ENCODE results near the gene PRLH.

DNA sequence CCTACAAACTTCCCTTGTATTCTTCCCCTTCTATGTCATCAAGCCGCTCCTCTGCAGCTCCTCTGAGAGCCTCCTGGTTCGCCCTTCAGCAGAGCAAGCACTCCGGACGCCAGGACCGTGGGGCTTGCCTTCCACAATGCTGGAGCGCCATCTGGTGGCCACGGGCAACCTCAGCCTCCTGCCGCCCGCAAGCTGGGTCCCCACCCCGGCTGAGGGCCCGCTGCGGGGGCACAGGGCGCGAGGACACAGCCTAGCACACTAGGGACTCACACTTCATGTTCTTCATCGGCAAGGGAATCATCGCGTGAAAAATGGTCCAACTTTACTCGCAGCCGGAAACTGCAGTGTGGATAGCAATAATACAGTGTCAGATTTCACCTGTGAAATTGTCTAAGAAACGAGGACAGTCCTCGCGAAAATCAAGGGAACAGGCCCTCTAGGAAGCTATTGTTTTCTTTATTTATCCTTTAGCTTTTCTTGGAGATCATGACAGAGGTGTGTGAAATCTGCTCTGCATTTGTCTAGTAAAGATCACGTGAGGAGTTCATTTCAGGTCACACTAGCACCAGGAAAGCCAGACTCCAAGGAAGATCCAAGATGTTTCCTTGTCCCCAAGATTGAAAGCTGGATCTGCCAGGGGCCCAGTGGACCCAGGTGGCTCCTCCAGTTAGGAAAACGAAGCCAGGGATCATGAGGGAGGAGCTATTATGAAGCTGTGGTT, 5.8 kb downstream of the PRLH start:
- TF ChIP-seq, protein P1, sequence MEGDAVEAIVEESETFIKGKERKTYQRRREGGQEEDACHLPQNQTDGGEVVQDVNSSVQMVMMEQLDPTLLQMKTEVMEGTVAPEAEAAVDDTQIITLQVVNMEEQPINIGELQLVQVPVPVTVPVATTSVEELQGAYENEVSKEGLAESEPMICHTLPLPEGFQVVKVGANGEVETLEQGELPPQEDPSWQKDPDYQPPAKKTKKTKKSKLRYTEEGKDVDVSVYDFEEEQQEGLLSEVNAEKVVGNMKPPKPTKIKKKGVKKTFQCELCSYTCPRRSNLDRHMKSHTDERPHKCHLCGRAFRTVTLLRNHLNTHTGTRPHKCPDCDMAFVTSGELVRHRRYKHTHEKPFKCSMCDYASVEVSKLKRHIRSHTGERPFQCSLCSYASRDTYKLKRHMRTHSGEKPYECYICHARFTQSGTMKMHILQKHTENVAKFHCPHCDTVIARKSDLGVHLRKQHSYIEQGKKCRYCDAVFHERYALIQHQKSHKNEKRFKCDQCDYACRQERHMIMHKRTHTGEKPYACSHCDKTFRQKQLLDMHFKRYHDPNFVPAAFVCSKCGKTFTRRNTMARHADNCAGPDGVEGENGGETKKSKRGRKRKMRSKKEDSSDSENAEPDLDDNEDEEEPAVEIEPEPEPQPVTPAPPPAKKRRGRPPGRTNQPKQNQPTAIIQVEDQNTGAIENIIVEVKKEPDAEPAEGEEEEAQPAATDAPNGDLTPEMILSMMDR (conservative IDR thresholded peaks at IDR 0.05; ENCODE audit: low read depth, low read length): peak; percentile 99
- no peak for TF ChIP-seq EZH2 (IDR thresholded peaks at IDR 0.05; ENCODE audit: borderline replicate concordance, low read depth, low read length, poor library complexity, severe bottlenecking)
